Measurements from ENCODE around the gene PCDHGA7. TPM values are rescaled to one million over a fixed set of nuclear protein-coding genes. Genes with fewer than 3 reads are reported as not detected.
"Not testable (repeated sequence)": the region's sequence is repeated elsewhere in the genome, so short reads cannot be mapped to it uniquely, and the experiment has no call there.

The PCDHGA7 gene
- total RNA-seq, 2 experiments from 2014 or later: not detected

- Mint-ChIP-seq H3K4me3 (no peak overlapping the region), H3K27ac (no peak overlapping the region), H3K9me3 (peaks cover 17% of the 10 kb centered on the region), H3K4me1 (ENCODE audit: low read depth) (peaks cover 14% of the 10 kb centered on the region), H3K27me3 (ENCODE audit: low read depth) (peaks cover 69% of the 10 kb centered on the region), H3K36me3 (ENCODE audit: low read depth) (peaks cover 17% of the 10 kb centered on the region)
- intact Hi-C loops (cut with micrococcal nuclease): loop anchor here (5.0 to 10.0 kb wide), 3 partner anchors 37 to 465 kb away; partner anchors contain the start of genes DIAPH1, PCDH1, PCDHGA6 and PCDHGB3
- DNase-seq: no peak
- CTCF ChIA-PET: interaction anchor here (0.5 kb wide), 1 partner anchor 12 kb away, joined by 3 read pairs; the partner anchor contains the start of gene PCDHGB5
Observed at GRCh38 chr5:141409598-141410306, 27.2 kb downstream of the PCDHGA7 start.

GRCh38 chr5:141411575-141411974 lies 29.0 kb downstream of the PCDHGA7 start:
- CTCF ChIA-PET: interaction anchor here (0.6 to 2.7 kb wide), 6 partner anchors 8 to 101 kb away, joined by 3 to 14 read pairs (median 4); partner anchors contain the start of gene PCDHGA11
- Mint-ChIP-seq H3K36me3 (ENCODE audit: low read depth) (peaks cover 23% of the 10 kb centered on the region), H3K4me1 (ENCODE audit: low read depth) (peaks cover 14% of the 10 kb centered on the region), H3K9me3 (peaks cover 17% of the 10 kb centered on the region), H3K27ac (no peak overlapping the region), H3K4me3 (no peak overlapping the region), H3K27me3 (ENCODE audit: low read depth) (peaks cover 68% of the 10 kb centered on the region)
- intact Hi-C loops (cut with micrococcal nuclease): loop anchor here (5.0 to 10.0 kb wide), 2 partner anchors 206 to 463 kb away; partner anchors contain the start of genes DIAPH1 and PCDH1
- DNase-seq: no peak

- Mint-ChIP-seq H3K36me3 (ENCODE audit: low read depth) (peaks cover 25% of the 10 kb centered on the region), H3K9me3 (peaks cover 20% of the 10 kb centered on the region), H3K4me1 (ENCODE audit: low read depth) (peaks cover 16% of the 10 kb centered on the region), H3K27me3 (ENCODE audit: low read depth) (peaks cover 69% of the 10 kb centered on the region), H3K4me3 (peak within 1 kb of the TSS; percentile 78), H3K27ac (no peak within 1 kb of the TSS)
- intact Hi-C loops (cut with micrococcal nuclease): loop anchor here (1.0 to 10.0 kb wide), 6 partner anchors 92 to 462 kb away; partner anchors contain the start of genes DIAPH1, PCDH1 and TAF7
- CTCF ChIA-PET: interaction anchor here (0.6 to 7.2 kb wide), 30 partner anchors 8 to 191 kb away, joined by 3 to 45 read pairs (median 4); partner anchors contain the start of genes PCDHGA11, PCDHGA12, PCDHGA5 and PCDHGA9
- DNase-seq: peak; percentile 73
Observed at GRCh38 chr5:141412854-141413539, 30.5 kb downstream of the PCDHGA7 start, which contains the start of gene PCDHGA10. PCDHGA10 (plus strand) TSS chr5:141412987; CDS start chr5:141413176, 189 bp downstream.

GRCh38 chr5:141413540-141414069 lies 31.1 kb downstream of the PCDHGA7 start:
- Mint-ChIP-seq H3K9me3 (peaks cover 22% of the 10 kb centered on the region), H3K27me3 (ENCODE audit: low read depth) (peaks cover 69% of the 10 kb centered on the region), H3K27ac (no peak overlapping the region), H3K4me1 (ENCODE audit: low read depth) (peaks cover 16% of the 10 kb centered on the region), H3K36me3 (ENCODE audit: low read depth) (peaks cover 30% of the 10 kb centered on the region), H3K4me3 (peak overlapping the region; percentile 78)
- CTCF ChIA-PET: interaction anchor here (0.6 to 7.2 kb wide), 26 partner anchors 8 to 153 kb away, joined by 3 to 45 read pairs (median 5); partner anchors contain the start of genes PCDHGA11, PCDHGA12, PCDHGA5 and PCDHGA9
- intact Hi-C loops (cut with micrococcal nuclease): loop anchor here (1.0 to 10.0 kb wide), 5 partner anchors 93 to 461 kb away; partner anchors contain the start of genes DIAPH1, PCDH1 and TAF7
- no peak for DNase-seq

- Mint-ChIP-seq H3K9me3 (peaks cover 21% of the 10 kb centered on the region), H3K4me1 (ENCODE audit: low read depth) (peaks cover 16% of the 10 kb centered on the region), H3K27me3 (ENCODE audit: low read depth) (peaks cover 70% of the 10 kb centered on the region), H3K27ac (peak overlapping the region; percentile 9), H3K36me3 (ENCODE audit: low read depth) (peaks cover 27% of the 10 kb centered on the region)
- not testable (repeated sequence) for H3K4me3 Mint-ChIP-seq, DNase-seq
- CTCF ChIA-PET: interaction anchor here (0.8 to 7.2 kb wide), 7 partner anchors 16 to 149 kb away, joined by 3 to 45 read pairs (median 5); partner anchors contain the start of gene PCDHGA12
- intact Hi-C loops (cut with micrococcal nuclease): loop anchor here (5.0 to 10.0 kb wide), 2 partner anchors 203 to 460 kb away; partner anchors contain the start of genes DIAPH1 and PCDH1
Observed at GRCh38 chr5:141414548-141415274, 32.2 kb downstream of the PCDHGA7 start.

GRCh38 chr5:141415275-141415618 lies 32.7 kb downstream of the PCDHGA7 start:
- intact Hi-C loops (cut with micrococcal nuclease): loop anchor here (10.0 kb wide), 1 partner anchor 460 kb away; the partner anchor contains the start of gene PCDH1
- DNase-seq, H3K27ac Mint-ChIP-seq, H3K4me3 Mint-ChIP-seq: not testable (repeated sequence)
- peaks cover 29% of the 10 kb centered on the region for H3K36me3 Mint-ChIP-seq (ENCODE audit: low read depth)
- peaks cover 16% of the 10 kb centered on the region for H3K4me1 Mint-ChIP-seq (ENCODE audit: low read depth)
- CTCF ChIA-PET: interaction anchor here (0.7 to 7.2 kb wide), 3 partner anchors 15 to 152 kb away, joined by 3 to 45 read pairs (median 4); partner anchors contain the start of gene PCDHGA12
- peaks cover 68% of the 10 kb centered on the region for H3K27me3 Mint-ChIP-seq (ENCODE audit: low read depth)
- H3K9me3 Mint-ChIP-seq: peaks cover 22% of the 10 kb centered on the region

- Mint-ChIP-seq H3K4me1 (ENCODE audit: low read depth) (peaks cover 16% of the 10 kb centered on the region), H3K9me3 (peaks cover 28% of the 10 kb centered on the region), H3K4me3 (peak within 1 kb of the TSS; percentile 67), H3K27me3 (ENCODE audit: low read depth) (peaks cover 78% of the 10 kb centered on the region), H3K36me3 (ENCODE audit: low read depth) (peaks cover 33% of the 10 kb centered on the region)
- DNase-seq: peak; percentile 75
- intact Hi-C loops (cut with micrococcal nuclease): loop anchor here (1.0 to 10.0 kb wide), 3 partner anchors 13 to 457 kb away; partner anchors contain the start of genes PCDH1 and PCDHGA12
- not testable (repeated sequence) for H3K27ac Mint-ChIP-seq
- CTCF ChIA-PET: interaction anchor here (0.9 to 7.2 kb wide), 5 partner anchors 9 to 149 kb away, joined by 3 to 45 read pairs (median 7); partner anchors contain the start of gene PCDHGB6
Observed at GRCh38 chr5:141417494-141418172, 35.1 kb downstream of the PCDHGA7 start, which contains the start of gene PCDHGB7. PCDHGB7 (plus strand) TSS chr5:141417677; CDS start chr5:141417860, 183 bp downstream.

GRCh38 chr5:141419074-141419880 lies 36.7 kb downstream of the PCDHGA7 start:
- Mint-ChIP-seq H3K36me3 (ENCODE audit: low read depth) (peaks cover 31% of the 10 kb centered on the region), H3K9me3 (peaks cover 32% of the 10 kb centered on the region), H3K4me1 (ENCODE audit: low read depth) (peaks cover 7% of the 10 kb centered on the region), H3K4me3 (no peak overlapping the region), H3K27me3 (ENCODE audit: low read depth) (peaks cover 73% of the 10 kb centered on the region), H3K27ac (peak overlapping the region; percentile 2)
- no peak for DNase-seq
- CTCF ChIA-PET: interaction anchor here (0.6 to 7.2 kb wide), 3 partner anchors 94 to 145 kb away, joined by 3 to 45 read pairs (median 13); no protein-coding TSS in a partner anchor
- intact Hi-C loops (cut with micrococcal nuclease): loop anchor here (10.0 kb wide), 1 partner anchor 456 kb away; the partner anchor contains the start of gene PCDH1

GRCh38 chr5:141420855-141421488 lies 38.4 kb downstream of the PCDHGA7 start, which contains the start of gene PCDHGA11:
PCDHGA11 (plus strand) TSS chr5:141421051; CDS start chr5:141421228, 177 bp downstream.
- intact Hi-C loops (cut with micrococcal nuclease): loop anchor here (1.0 to 5.0 kb wide), 4 partner anchors 49 to 103 kb away; partner anchors contain the start of genes PCDHGA6, PCDHGB3 and PCDHGC3

More at GRCh38 chr5:141420855-141421488, 38.4 kb downstream of the PCDHGA7 start, which contains the start of gene PCDHGA11:
- peak; percentile 71 for DNase-seq
- Mint-ChIP-seq H3K4me3 (peak within 1 kb of the TSS; percentile 77), H3K36me3 (ENCODE audit: low read depth) (peaks cover 25% of the 10 kb centered on the region), H3K4me1 (ENCODE audit: low read depth) (peaks cover 3% of the 10 kb centered on the region), H3K27me3 (ENCODE audit: low read depth) (peaks cover 69% of the 10 kb centered on the region), H3K9me3 (peaks cover 28% of the 10 kb centered on the region), H3K27ac (no peak within 1 kb of the TSS)
- CTCF ChIA-PET: interaction anchor here (0.7 to 2.2 kb wide), 26 partner anchors 8 to 249 kb away, joined by 3 to 34 read pairs (median 4); partner anchors contain the start of genes PCDHGA10, PCDHGA12, PCDHGA5 and PCDHGA6
